SK-N-SH treated with all-trans-retinoic acid at 6 μM for 48 hours (cell line): ENCODE results near the gene ANO10.
"Not testable (repeated sequence)": the region's sequence is repeated elsewhere in the genome, so short reads cannot be mapped to it uniquely, and the experiment has no call there.

ENCODE experiments used
- BACH2 ChIP-seq: fragments of 250-450 bp; sonication (Bioruptor Pico); IDR thresholded peaks from 2 replicates; pipeline ENCODE4 v1.9.0; 2021; ENCODE audit warnings: mild to moderate bottlenecking, borderline replicate concordance
- ISL1 ChIP-seq: fragments of 250-450 bp; sonication (Bioruptor Pico); IDR thresholded peaks from 2 replicates; pipeline ENCODE4 v2.1.2; 2022; ENCODE audit warnings: mild to moderate bottlenecking, moderate library complexity
- RARB ChIP-seq: fragments of 250-450 bp; sonication (Bioruptor Pico); IDR thresholded peaks from 2 replicates; pipeline ENCODE4 v1.8.0; 2021; ENCODE audit warnings: mild to moderate bottlenecking, moderate library complexity
- TSHZ2 ChIP-seq: fragments of 250-450 bp; sonication (Bioruptor Pico); IDR thresholded peaks from 2 replicates; pipeline ENCODE4 v1.5.0; 2020; ENCODE audit warnings: mild to moderate bottlenecking, moderate library complexity
- ZFP30 ChIP-seq: fragments of 450-650 bp; formaldehyde crosslinking; IDR thresholded peaks from 2 replicates; pipeline ENCODE4 v1.5.0; 2022; ENCODE audit warnings: mild to moderate bottlenecking, moderate library complexity
- ZNF565 ChIP-seq: fragments of 450-650 bp; formaldehyde crosslinking; conservative IDR thresholded peaks from 2 replicates; pipeline ENCODE4 v1.5.0; 2020; ENCODE audit warnings: low read depth, mild to moderate bottlenecking, moderate library complexity
- ZNF70 ChIP-seq: fragments of 450-650 bp; formaldehyde crosslinking; IDR thresholded peaks from 2 replicates; pipeline ENCODE4 v1.5.0; 2020; ENCODE audit warnings: mild to moderate bottlenecking, moderate library complexity
- ZNF8 ChIP-seq: fragments of 450-650 bp; formaldehyde crosslinking; IDR thresholded peaks from 2 replicates; pipeline ENCODE4 v1.5.0; 2020; ENCODE audit warnings: mild to moderate bottlenecking, moderate library complexity
- TF ChIP-seq, protein P1 (sequence below): fragments of 250-450 bp; sonication (Bioruptor Pico); IDR thresholded peaks from 2 replicates; pipeline ENCODE4 v1.5.1; 2020; ENCODE audit warnings: low read depth, mild to moderate bottlenecking, moderate library complexity
- TF ChIP-seq, protein P2 (sequence below): fragments of 250-450 bp; sonication (Bioruptor Pico); IDR thresholded peaks from 2 replicates; pipeline ENCODE4 v1.8.0; 2020; ENCODE audit warnings: mild to moderate bottlenecking, moderate library complexity, borderline replicate concordance

- TF ChIP-seq, protein P1, sequence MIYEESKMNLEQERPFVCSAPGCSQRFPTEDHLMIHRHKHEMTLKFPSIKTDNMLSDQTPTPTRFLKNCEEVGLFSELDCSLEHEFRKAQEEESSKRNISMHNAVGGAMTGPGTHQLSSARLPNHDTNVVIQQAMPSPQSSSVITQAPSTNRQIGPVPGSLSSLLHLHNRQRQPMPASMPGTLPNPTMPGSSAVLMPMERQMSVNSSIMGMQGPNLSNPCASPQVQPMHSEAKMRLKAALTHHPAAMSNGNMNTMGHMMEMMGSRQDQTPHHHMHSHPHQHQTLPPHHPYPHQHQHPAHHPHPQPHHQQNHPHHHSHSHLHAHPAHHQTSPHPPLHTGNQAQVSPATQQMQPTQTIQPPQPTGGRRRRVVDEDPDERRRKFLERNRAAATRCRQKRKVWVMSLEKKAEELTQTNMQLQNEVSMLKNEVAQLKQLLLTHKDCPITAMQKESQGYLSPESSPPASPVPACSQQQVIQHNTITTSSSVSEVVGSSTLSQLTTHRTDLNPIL (CRISPR knock-in tag) = not testable (repeated sequence)
- not testable (repeated sequence) for TF ChIP-seq ZFP30 (CRISPR knock-in tag); TSHZ2; ZNF8 (CRISPR knock-in tag); RARB (CRISPR knock-in tag); BACH2 (CRISPR knock-in tag); ZNF70 (CRISPR knock-in tag); ZNF565 (CRISPR knock-in tag); ISL1
- TF ChIP-seq, protein P2, sequence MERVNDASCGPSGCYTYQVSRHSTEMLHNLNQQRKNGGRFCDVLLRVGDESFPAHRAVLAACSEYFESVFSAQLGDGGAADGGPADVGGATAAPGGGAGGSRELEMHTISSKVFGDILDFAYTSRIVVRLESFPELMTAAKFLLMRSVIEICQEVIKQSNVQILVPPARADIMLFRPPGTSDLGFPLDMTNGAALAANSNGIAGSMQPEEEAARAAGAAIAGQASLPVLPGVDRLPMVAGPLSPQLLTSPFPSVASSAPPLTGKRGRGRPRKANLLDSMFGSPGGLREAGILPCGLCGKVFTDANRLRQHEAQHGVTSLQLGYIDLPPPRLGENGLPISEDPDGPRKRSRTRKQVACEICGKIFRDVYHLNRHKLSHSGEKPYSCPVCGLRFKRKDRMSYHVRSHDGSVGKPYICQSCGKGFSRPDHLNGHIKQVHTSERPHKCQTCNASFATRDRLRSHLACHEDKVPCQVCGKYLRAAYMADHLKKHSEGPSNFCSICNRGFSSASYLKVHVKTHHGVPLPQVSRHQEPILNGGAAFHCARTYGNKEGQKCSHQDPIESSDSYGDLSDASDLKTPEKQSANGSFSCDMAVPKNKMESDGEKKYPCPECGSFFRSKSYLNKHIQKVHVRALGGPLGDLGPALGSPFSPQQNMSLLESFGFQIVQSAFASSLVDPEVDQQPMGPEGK = not testable (repeated sequence)
Observed at GRCh38 chr3:43591866-43592265, 29.9 kb downstream of the ANO10 start.
